ENCODE data around the gene ORMDL3. TPM values are rescaled to one million over a fixed set of nuclear protein-coding genes. Genes with fewer than 3 reads are reported as not detected.
A peak's percentile ranks its signal among the peaks of the same experiment; 100 is the strongest.

ORMDL3 gene
- total RNA-seq = 37.5 TPM
- long read RNA-seq, partial matches to known transcripts = 1 of 6 reads
- long read RNA-seq, other reads (novel, unspliced or antisense) = 0 of 6 reads

- ATAC-seq (ENCODE audit: poor library complexity) (peak; percentile 93), DNase-seq (peak; percentile 96)
- intact Hi-C loops (cut with DNase I) = no loop called here
Observed at GRCh38 chr17:39927101-39927928, at the start of gene ORMDL3, which contains the start of gene LRRC3C. Gene ORMDL3, minus strand, starts transcription at chr17:39927601. Its CDS starts 3,398 bp downstream, at chr17:39924203. Gene LRRC3C, plus strand, starts transcription at chr17:39927732. Its CDS starts 13,792 bp downstream, at chr17:39941524.

DNA sequence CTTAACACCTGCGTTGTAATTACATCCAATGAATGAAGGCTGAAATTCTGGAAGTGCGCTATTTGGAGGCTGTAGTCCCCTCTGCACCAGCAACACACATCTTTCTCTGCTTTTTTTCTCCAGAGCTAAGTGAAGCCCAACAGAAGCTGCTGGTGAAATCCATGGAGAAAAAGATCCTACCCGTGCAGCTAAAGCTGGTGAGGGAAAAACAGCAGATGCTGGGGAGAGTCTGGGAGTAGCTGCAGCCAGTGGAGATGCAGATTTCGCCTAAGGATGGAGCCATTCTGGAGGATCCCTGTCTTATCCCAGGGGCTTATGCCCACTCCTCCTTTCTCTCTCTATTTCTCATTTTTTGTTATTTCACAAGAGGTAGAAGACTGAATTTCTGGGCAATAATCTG, 48.4 kb upstream of the ORMDL3 start:
- intact Hi-C loops (cut with DNase I) = no loop called here
- no peak for DNase-seq

GRCh38 chr17:39974433-39974832, 47.0 kb upstream of the ORMDL3 start:
- no peak for DNase-seq
- no peak for ATAC-seq (ENCODE audit: poor library complexity)
- intact Hi-C loops (cut with DNase I) = no loop called here

More for the DNA sequence above, 48.4 kb upstream of the ORMDL3 start:
- ATAC-seq (ENCODE audit: poor library complexity) = no peak

GRCh38 chr17:39973496-39973895, 46.1 kb upstream of the ORMDL3 start:
- DNase-seq (no peak), ATAC-seq (ENCODE audit: poor library complexity) (no peak)
- intact Hi-C loops (cut with DNase I) = no loop called here

DNA sequence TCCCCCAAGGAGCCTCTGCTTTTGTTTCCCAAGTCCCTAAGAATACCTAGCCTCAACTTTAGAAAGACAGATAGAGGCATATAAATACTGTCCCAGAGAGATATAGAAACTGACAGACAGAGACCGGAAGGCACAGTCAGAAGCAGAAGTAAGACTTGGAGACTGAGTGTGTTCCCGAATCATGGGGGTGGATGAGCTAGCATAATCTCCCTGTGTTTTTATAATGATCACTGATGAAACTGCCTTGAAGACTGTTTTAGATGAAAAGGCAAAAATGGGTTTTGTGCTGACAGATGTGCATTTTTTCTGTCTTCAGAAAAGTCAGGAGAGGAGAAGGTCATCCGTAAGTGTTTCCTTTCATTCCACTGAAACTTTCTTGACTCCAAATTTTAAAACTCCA, 44.9 kb upstream of the ORMDL3 start:
- DNase-seq (no peak), ATAC-seq (ENCODE audit: poor library complexity) (peak; percentile 39)
- intact Hi-C loops (cut with DNase I) = no loop called here

DNA sequence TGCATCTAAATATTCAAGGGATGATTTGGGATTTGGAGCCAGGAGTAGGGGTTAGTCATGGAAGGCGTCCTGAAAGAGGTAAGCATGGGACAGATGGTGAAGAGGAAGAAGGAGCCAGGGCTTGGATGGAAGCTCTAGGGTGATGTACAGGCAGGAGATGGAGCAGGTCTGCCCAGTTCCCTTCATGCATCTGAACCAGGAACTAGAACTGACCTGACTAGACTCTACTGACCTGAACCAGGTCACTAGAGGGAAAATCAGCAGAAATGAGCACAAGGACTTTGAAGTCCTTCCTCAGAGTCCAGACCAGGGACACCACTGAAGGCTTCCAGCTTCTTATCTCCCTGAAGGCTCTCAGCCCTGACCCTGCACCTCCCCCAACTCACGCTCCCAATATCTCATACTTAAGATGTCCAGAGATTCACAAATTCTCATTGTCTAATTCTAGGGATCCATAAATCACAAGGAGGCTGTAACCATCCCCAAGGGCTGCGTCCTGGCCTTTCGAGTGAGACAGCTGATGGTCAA, 43.7 kb upstream of the ORMDL3 start:
- intact Hi-C loops (cut with DNase I) = no loop called here
- DNase-seq = no peak

DNA sequence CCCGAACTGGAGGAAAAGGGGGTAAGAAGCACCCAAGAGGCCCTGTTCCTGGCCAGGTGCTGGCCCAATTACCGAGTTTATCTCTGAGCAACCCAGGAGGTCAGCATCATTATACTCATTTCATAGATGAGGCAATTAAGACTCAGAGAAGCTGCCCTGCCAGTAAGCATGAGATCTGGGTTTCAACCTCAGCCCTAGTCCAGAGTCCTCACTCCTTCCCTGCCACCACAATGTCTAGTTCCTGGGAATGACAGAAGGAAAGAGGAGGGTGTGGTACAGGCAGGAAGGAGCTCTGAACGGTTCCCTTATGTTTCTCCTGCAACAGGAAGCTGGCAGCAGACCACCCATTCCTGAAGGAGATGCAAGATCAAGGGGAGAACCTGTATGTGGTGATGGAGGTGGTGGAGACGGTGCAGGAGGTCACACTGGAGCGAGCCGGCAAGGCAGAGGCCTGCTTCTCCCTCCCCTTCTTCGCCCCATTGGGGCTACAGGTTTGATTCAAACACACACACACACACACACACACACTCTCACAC, 42.8 kb upstream of the ORMDL3 start:
- ATAC-seq (ENCODE audit: poor library complexity) (no peak), DNase-seq (no peak)
- intact Hi-C loops (cut with DNase I) = no loop called here

More for the DNA sequence above, 43.7 kb upstream of the ORMDL3 start:
- ATAC-seq (ENCODE audit: poor library complexity) = no peak

- intact Hi-C loops (cut with DNase I) = no loop called here
- ATAC-seq (ENCODE audit: poor library complexity) = no peak
Observed at GRCh38 chr17:39969375-39969774, 42.0 kb upstream of the ORMDL3 start.

DNA sequence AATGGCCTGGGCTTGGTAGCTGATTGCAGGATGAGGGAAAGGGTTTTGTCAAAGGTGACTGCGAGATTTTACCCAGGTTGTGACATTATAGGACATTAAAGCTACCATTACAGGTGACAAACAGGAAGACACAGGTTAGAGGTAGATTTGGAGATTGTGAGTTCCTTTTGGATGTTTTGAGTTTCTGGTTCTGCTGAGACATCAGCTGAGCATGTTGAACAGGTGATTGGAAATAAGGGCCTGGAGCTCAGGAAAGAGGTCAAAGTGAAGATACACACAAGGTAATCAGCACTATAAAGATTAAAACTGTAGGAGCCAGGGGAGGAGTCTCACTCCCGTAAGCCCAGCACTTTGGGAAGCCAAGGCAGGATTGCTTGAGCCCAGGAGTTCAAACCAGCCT, 41.4 kb upstream of the ORMDL3 start:
- ATAC-seq (ENCODE audit: poor library complexity) (no peak), DNase-seq (no peak)
- intact Hi-C loops (cut with DNase I) = no loop called here

More at GRCh38 chr17:39969375-39969774, 42.0 kb upstream of the ORMDL3 start:
- DNase-seq = peak; percentile 20

DNA sequence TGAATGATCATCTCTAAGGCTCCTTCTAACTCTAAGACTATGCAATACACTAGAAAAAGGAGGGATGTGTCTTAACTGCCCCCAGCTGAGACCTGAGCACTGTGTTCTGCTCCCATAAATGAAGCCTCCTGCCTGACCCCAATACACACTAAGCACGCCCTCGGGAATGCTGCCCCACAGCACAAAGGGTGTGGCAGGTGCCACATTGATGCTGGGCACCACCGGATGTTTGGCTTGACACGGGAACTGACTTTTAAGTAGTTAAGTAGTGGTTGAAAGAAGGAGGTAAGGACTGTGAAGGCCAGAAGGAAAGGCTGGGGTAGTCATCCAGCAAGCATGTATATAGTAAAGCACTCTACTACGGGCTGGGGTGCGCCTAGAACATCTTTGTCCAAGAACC, 39.4 kb upstream of the ORMDL3 start:
- DNase-seq (peak; percentile 14), ATAC-seq (ENCODE audit: poor library complexity) (no peak)
- intact Hi-C loops (cut with DNase I) = no loop called here

GRCh38 chr17:39965017-39965699, 37.8 kb upstream of the ORMDL3 start:
- no peak for ATAC-seq (ENCODE audit: poor library complexity)
- intact Hi-C loops (cut with DNase I) = no loop called here
- DNase-seq = no peak

GRCh38 chr17:39963829-39964228, 36.4 kb upstream of the ORMDL3 start:
- DNase-seq (no peak), ATAC-seq (ENCODE audit: poor library complexity) (no peak)
- intact Hi-C loops (cut with DNase I) = no loop called here

- peak; percentile 17 for DNase-seq
- no peak for ATAC-seq (ENCODE audit: poor library complexity)
- intact Hi-C loops (cut with DNase I) = no loop called here
Observed at GRCh38 chr17:39962642-39963220, 35.3 kb upstream of the ORMDL3 start, which contains the start of gene GSDMA. Gene GSDMA, plus strand, starts transcription at chr17:39963004. Its CDS starts 2,684 bp downstream, at chr17:39965688.

DNA sequence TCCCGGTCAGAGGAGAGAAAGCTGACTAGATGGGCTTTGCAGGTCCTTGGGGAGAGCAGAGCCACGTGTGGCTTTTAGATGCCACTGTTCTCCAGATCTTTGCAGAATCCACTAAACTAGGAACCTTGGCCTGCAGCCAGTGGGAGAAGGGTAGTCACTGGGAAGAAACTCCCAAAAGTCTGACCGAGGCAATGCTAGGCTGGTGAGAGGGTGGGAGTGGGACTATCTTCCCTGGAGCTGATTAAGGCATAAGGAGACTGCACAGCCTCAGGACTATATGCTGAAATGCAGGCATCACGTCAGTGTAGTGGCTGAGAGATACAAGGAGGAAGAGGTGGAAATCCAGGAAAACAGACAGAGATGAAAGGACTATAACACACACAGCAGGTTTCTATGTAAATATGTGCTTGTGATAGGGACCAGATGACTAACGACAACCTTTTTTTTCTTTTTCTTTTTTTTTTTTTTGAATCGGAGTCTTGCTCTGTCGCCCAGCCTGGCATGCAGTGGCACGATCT, 33.2 kb upstream of the ORMDL3 start:
- ATAC-seq (ENCODE audit: poor library complexity) (no peak), DNase-seq (no peak)
- intact Hi-C loops (cut with DNase I) = no loop called here

DNA sequence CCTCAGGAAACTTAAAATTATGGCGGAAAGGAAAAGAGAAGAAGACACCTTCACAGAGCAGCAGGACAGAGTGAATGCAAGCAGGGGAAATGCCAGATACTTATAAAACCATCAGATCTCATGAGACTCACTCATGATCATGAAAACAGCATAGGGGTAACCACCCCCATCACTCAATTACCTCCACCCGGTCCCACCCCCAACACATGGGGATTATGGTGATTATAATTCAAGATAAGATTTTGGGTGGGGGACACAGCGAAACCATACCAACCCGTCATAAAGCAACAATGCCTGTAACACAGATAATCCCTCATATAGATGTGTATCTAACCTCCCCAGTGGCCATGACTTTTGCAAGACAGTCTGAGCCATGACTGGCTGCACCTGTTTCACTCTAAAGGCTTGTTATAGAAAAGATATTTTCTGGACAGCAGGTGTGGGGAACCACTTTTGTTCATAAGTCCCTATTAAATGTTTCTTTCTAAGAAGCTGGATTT, 28.4 kb upstream of the ORMDL3 start:
- intact Hi-C loops (cut with DNase I) = loop anchor here (5.0 kb wide), 1 partner anchor 38 kb away; the partner anchor contains the start of gene GSDMB

GRCh38 chr17:39954876-39955275, 27.5 kb upstream of the ORMDL3 start:
- ATAC-seq (ENCODE audit: poor library complexity) = no peak
- intact Hi-C loops (cut with DNase I) = loop anchor here (5.0 kb wide), 1 partner anchor 38 kb away; the partner anchor contains the start of gene GSDMB
- DNase-seq = no peak

More for the DNA sequence above, 28.4 kb upstream of the ORMDL3 start:
- no peak for ATAC-seq (ENCODE audit: poor library complexity)
- DNase-seq = no peak

- ATAC-seq (ENCODE audit: poor library complexity) = no peak
- DNase-seq = no peak
- intact Hi-C loops (cut with DNase I) = no loop called here
Observed at GRCh38 chr17:39953471-39953888, 26.1 kb upstream of the ORMDL3 start.
